GM20000 (cell line): ENCODE data around the gene CIROP.

Experiments used
- DNase-seq: peaks from one replicate; pipeline ENCODE4 v3.0.0; 2012; ENCODE audit warnings: low spot score
- CTCF ChIP-seq: IDR thresholded peaks from 2 replicates; pipeline ENCODE4 v1.5.1; 2012; ENCODE audit warnings: mild to moderate bottlenecking, control low read depth; ENCODE audit errors: extremely low read depth, missing control alignments

Gene CIROP

DNA sequence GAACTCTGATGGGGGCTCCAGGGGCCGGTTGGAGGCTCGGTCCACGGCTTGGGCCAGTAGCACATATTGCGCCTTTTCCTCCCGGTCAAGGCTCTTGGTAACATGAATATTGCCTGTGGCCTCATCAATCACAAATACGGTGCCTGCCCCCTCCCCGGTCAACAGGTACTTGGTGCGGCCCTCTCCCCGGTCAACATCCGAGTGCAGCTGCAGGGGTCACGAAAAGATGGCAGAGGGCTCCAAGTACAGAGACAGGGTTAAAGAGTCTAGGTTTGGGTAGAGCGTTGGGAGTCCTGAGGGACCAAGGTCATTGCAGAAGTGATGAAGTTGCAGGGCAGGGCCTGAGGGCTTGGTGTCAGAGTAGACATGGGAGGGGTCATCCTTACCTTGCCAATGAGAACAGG, 49.6 kb downstream of the CIROP start:
- TF ChIP-seq CTCF = no peak
- no peak for DNase-seq

GRCh38 chr14:23054000-23054811, 50.6 kb downstream of the CIROP start:
- TF ChIP-seq CTCF = peak; percentile 19
- peak; percentile 60 for DNase-seq

GRCh38 chr14:23053426-23053825, 51.4 kb downstream of the CIROP start:
- TF ChIP-seq CTCF = no peak
- DNase-seq = no peak

GRCh38 chr14:23052671-23053070, 52.1 kb downstream of the CIROP start:
- no peak for DNase-seq
- no peak for TF ChIP-seq CTCF

DNA sequence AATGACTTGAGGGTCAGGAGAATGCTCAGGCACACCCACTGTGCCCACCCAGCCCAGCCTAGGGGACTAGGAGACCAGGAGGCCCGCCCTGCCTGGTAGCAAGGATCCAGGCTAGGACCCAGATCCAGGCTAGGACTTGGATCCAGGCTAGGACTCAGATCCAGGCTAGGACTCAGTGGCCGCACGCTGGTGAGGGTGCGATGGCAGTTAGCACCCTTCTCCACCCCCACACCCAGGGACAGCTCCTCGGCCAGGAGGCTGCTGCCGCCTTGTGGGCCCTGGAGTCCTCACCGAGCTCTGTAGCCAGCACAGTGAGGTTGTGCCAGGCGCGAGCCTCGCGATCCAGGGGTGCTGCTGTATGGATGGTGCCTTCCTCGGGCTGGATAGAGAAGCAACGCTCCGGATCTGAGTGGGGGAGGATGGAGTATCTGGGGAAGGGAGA, 52.6 kb downstream of the CIROP start:
- no peak for DNase-seq
- TF ChIP-seq CTCF = no peak

DNA sequence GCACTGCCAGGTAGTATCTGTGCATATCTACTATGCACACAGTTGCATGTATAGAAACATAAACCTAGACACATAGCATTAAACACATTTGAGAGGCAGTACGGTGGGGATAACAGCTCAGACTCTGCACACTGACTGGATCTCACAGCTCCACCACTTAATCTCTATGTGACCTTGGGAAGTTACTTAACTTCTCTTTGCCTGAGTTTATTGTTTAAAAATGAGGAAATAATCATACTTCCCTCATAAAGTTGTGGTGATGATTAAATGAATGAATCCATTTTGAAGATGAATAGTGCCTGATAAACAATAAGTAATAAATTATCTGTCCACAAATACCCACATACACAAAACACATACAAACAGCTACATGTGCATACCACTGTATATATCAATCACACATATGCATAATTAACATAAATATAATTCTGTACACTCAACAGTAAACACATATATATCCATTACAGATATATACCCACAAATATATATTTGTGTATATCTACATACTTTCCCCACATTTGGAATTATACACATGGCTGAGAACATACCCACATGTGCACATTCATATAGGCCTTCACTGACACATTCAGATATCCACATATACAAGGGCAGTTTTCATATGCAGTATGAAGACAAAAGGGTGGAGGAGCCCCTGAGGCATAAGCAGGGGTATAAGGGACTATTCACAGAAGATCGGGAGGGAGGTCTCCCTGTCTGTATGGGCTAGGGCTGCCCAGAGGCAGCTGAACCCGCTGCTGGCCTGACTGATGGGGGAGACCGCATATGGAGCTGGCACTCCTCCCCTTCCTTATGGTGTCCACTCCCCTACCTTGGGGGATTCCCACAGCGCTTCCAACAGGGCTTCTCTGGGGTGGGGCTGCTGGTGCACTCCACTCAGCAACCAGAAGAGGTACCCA, 53.4 kb downstream of the CIROP start:
- no peak for DNase-seq
- TF ChIP-seq CTCF = no peak
